B cell (primary cell): Measurements from ENCODE around the gene GLDN. TPM values are rescaled to one million over a fixed set of nuclear protein-coding genes. Genes with fewer than 3 reads are reported as not detected.

Source experiments
- ATAC-seq: fragments of 200-7000 bp; cut with Tn5 transposase; one replicate; pipeline ENCODE4 v1.10.0; 2021; ENCODE audit warnings: low read depth, mild to moderate bottlenecking, moderate number of reproducible peaks, moderate library complexity
- CTCF ChIA-PET: fragments of 350-600 bp; sonication (Branson Sonifier 250); formaldehyde crosslinking; loops from one replicate; lab custom pipeline; 2021; ENCODE audit warnings: antibody characterized with exemption, inconsistent platforms; lab: Charles Lee
- POLR2A ChIA-PET: fragments of 350-600 bp; sonication (Branson Sonifier 250); formaldehyde crosslinking; loops from one replicate; lab custom pipeline; 2021; ENCODE audit warnings: antibody characterized with exemption; lab: Charles Lee
- DNase-seq: peaks from one replicate; pipeline ENCODE4 v3.0.0; 2013
- H2AFZ ChIP-seq: 2 replicates; pipeline ENCODE4 v1.6.1; 2012; ENCODE audit warnings: mild to moderate bottlenecking, low read depth, low read length; ENCODE audit not compliant: insufficient read depth, poor library complexity, severe bottlenecking
- H3K27ac ChIP-seq, 2 donors: 1 replicate in 1 of 2; 2 replicates in 1 of 2; pipeline ENCODE4 v1.5.1; 2012 to 2013; ENCODE audit warnings: low read length in 2 of 2, mild to moderate bottlenecking in 2 of 2, moderate library complexity in 1 of 2
- H3K27me3 ChIP-seq, 4 experiments: fragments of 200-600 bp in 1 of 4; sonication (generic) in 1 of 4; replicated peaks in 1 of 4; 1 replicate in 2 of 4; 2 replicates in 2 of 4; pipeline versions ENCODE4 v1.6.1 to v1.7.0; 2013 to 2016; ENCODE audit warnings: low read length in 3 of 4, mild to moderate bottlenecking in 2 of 4, mixed read lengths in 1 of 4, moderate library complexity in 1 of 4; ENCODE audit not compliant: insufficient read depth in 4 of 4, control insufficient read depth in 3 of 4; ENCODE audit errors: control extremely low read depth in 1 of 4
- H3K36me3 ChIP-seq, 2 experiments: replicated peaks in 1 of 2; 1 replicate in 1 of 2; 2 replicates in 1 of 2; pipeline versions ENCODE4 v1.6.1 to v1.7.1; 2013; ENCODE audit warnings: low read length in 1 of 2; ENCODE audit not compliant: insufficient read depth in 2 of 2, control insufficient read depth in 1 of 2; ENCODE audit errors: control extremely low read depth in 1 of 2, extremely low read depth in 1 of 2
- H3K4me1 ChIP-seq, 2 donors: fragments of 200-600 bp in 1 of 2; sonication (generic) in 1 of 2; 1 replicate in 1 of 2; 2 replicates in 1 of 2; pipeline versions ENCODE4 v1.5.1 to v1.6.1; 2013 to 2017; ENCODE audit warnings: low read length in 2 of 2; ENCODE audit not compliant: control insufficient read depth in 2 of 2, insufficient read depth in 2 of 2
- H3K4me2 ChIP-seq: replicated peaks from 2 replicates; pipeline ENCODE3; 2012; ENCODE audit warnings: mild to moderate bottlenecking, low read depth, low read length; ENCODE audit not compliant: poor library complexity, severe bottlenecking
- H3K4me3 ChIP-seq, 5 experiments: fragments of 200-600 bp in 1 of 5; sonication (generic) in 1 of 5; 1 replicate in 3 of 5; 2 replicates in 2 of 5; pipeline versions ENCODE4 v1.5.1 to v1.7.0; 2011 to 2016; ENCODE audit warnings: low read length in 4 of 5, mild to moderate bottlenecking in 4 of 5, low read depth in 2 of 5, control low read depth in 1 of 5, moderate library complexity in 1 of 5; ENCODE audit not compliant: insufficient read depth in 1 of 5; ENCODE audit errors: control extremely low read depth in 1 of 5, extremely low read depth in 1 of 5
- H3K79me2 ChIP-seq: fragments of 200-600 bp; sonication (generic); one replicate; pipeline ENCODE4 v1.6.0; 2016; ENCODE audit warnings: low read length; ENCODE audit not compliant: control insufficient read depth, insufficient read depth
- H3K9ac ChIP-seq: fragments of 200-600 bp; sonication (generic); 2 replicates; pipeline ENCODE4 v1.6.1; 2017; ENCODE audit warnings: mild to moderate bottlenecking, low read length, moderate library complexity
- H3K9me3 ChIP-seq, 3 donors: one replicate each; pipeline versions ENCODE4 v1.6.1 to v1.7.1; 2013; ENCODE audit warnings: low read length in 2 of 3; ENCODE audit not compliant: control insufficient read depth in 2 of 3, insufficient read depth in 1 of 3; ENCODE audit errors: control extremely low read depth in 1 of 3
- H4K20me1 ChIP-seq: 2 replicates; pipeline ENCODE4 v1.6.0; 2012; ENCODE audit warnings: mild to moderate bottlenecking, low read length; ENCODE audit not compliant: insufficient read depth, control insufficient read depth, poor library complexity, severe bottlenecking
- H3K27ac Mint-ChIP-seq: one replicate; pipeline ENCODE4 v1.8.0; 2021; ENCODE audit warnings: mixed read lengths
- H3K27me3 Mint-ChIP-seq: one replicate; pipeline ENCODE4 v1.8.0; 2021; ENCODE audit warnings: mixed read lengths
- H3K4me1 Mint-ChIP-seq: one replicate; pipeline ENCODE4 v1.8.0; 2021; ENCODE audit warnings: mixed read lengths
- H3K4me3 Mint-ChIP-seq: one replicate; pipeline ENCODE4 v1.8.0; 2021; ENCODE audit warnings: mixed read lengths
- H3K9me3 Mint-ChIP-seq: one replicate; pipeline ENCODE4 v1.8.0; 2022; ENCODE audit warnings: mixed read lengths; ENCODE audit not compliant: insufficient read depth
- CTCF ChIP-seq: fragments of 200-600 bp; IDR thresholded peaks from one replicate; pipeline ENCODE4 v1.8.0; 2022; ENCODE audit warnings: antibody characterized with exemption, mild to moderate bottlenecking
- EZH2 ChIP-seq: IDR thresholded peaks from 2 replicates; pipeline ENCODE4 v1.6.1; 2012; ENCODE audit warnings: borderline replicate concordance, low read depth, mild to moderate bottlenecking, moderate library complexity, low read length; ENCODE audit not compliant: insufficient read depth, poor library complexity, severe bottlenecking
- WGBS: methylation state at CpG from one replicate; pipeline ENCODE4 v1.1.5; 2013; ENCODE audit warnings: missing lambda C conversion rate; ENCODE audit not compliant: insufficient coverage; 5-methylcytosine and 5-hydroxymethylcytosine counted together
- intact Hi-C: fragments of 100-400 bp; cut with micrococcal nuclease; formaldehyde crosslinking; loops from one replicate; pipeline ENCODE4 v1.10.0; 2022
- polyA plus RNA-seq: library from polyadenylated mRNA; depleted of rRNA; stranded (reverse); fragments of >200 nt; gene quantifications from 2 replicates; pipeline ENCODE4 v1.2.3, GENCODE V29; 2012
- total RNA-seq, 2 donors: library from RNA; stranded (reverse); fragments of 120-200 nt in 1 of 2; gene quantifications; 1 replicate in 1 of 2; 2 replicates in 1 of 2; pipeline versions ENCODE4 v1.2.3 to v1.2.4, GENCODE V29; 2013 to 2022

Gene GLDN
- total and polyA plus RNA-seq, 2 donors (not counting 1 experiment from before 2014, with no cell fraction given), result not detected

GRCh38 chr15:51379390-51379789 is 37.9 kb downstream of the GLDN start:
- H3K4me1 ChIP-seq, result no peaks in the 10 kb centered on the region
- TF ChIP-seq EZH2, result no peak
- TF ChIP-seq CTCF, result no peak
- intact Hi-C loops, result no loop called here
- no peaks in the 10 kb centered on the region for H3K36me3 ChIP-seq
- H3K9me3 ChIP-seq, result no peaks in the 10 kb centered on the region
- no peak overlapping the region for H3K4me3 ChIP-seq
- WGBS, result 87% methylated on average over 3 of the region's 4 CpGs
- peaks cover 0 to 3% (median 0%) of the 10 kb centered on the region in 4 experiments for H3K27me3 ChIP-seq
- H3K4me2 ChIP-seq, result no peak overlapping the region
- DNase-seq (no peak), ATAC-seq (no peak)
- H3K79me2 ChIP-seq, result no peaks in the 10 kb centered on the region
- H4K20me1 ChIP-seq, result no peaks in the 10 kb centered on the region
- no peak overlapping the region for H3K9ac ChIP-seq
- H2AFZ ChIP-seq, result no peak overlapping the region
- no peaks in the 10 kb centered on the region for H3K4me1 Mint-ChIP-seq
- POLR2A ChIA-PET, result no interaction called here
- H3K4me3 Mint-ChIP-seq, result no peak overlapping the region
- no peaks in the 10 kb centered on the region for H3K9me3 Mint-ChIP-seq
- no peak overlapping the region for H3K27ac ChIP-seq
- peaks cover 14% of the 10 kb centered on the region for H3K27me3 Mint-ChIP-seq
- H3K27ac Mint-ChIP-seq, result no peak overlapping the region
- CTCF ChIA-PET, result interaction anchor here (5.6 kb wide), 1 partner anchor 216 kb away, joined by 59 read pairs; no protein-coding TSS in a partner anchor

GRCh38 chr15:51380999-51381806 is 39.7 kb downstream of the GLDN start:
- Histone ChIP-seq H3K9me3 (no peaks in the 10 kb centered on the region), H3K27me3 (peaks cover 0 to 3% (median 1%) of the 10 kb centered on the region in 4 experiments), H2AFZ (peak overlapping the region; percentile 35), H4K20me1 (no peaks in the 10 kb centered on the region), H3K36me3 (no peaks in the 10 kb centered on the region), H3K79me2 (no peaks in the 10 kb centered on the region), H3K4me2 (no peak overlapping the region), H3K9ac (no peak overlapping the region), H3K4me1 (no peaks in the 10 kb centered on the region), H3K27ac (no peak overlapping the region), H3K4me3 (no peak overlapping the region)
- H3K9me3 Mint-ChIP-seq, result no peaks in the 10 kb centered on the region
- no peaks in the 10 kb centered on the region for H3K4me1 Mint-ChIP-seq
- ATAC-seq (peak; percentile 62), DNase-seq (peak; percentile 63)
- no peak overlapping the region for H3K4me3 Mint-ChIP-seq
- ChIA-PET POLR2A (no interaction called here), CTCF (interaction anchor here (0.6 to 5.6 kb wide), 6 partner anchors 15 to 218 kb away, joined by 3 to 59 read pairs (median 4); no protein-coding TSS in a partner anchor)
- peaks cover 17% of the 10 kb centered on the region for H3K27me3 Mint-ChIP-seq
- WGBS, result 36% methylated on average over 11 of the region's 14 CpGs
- TF ChIP-seq CTCF (peak; percentile 66), EZH2 (no peak)
- no peak overlapping the region for H3K27ac Mint-ChIP-seq
- intact Hi-C loops, result no loop called here
